GM23248 (cell line): ENCODE measurements around the gene TRRAP.

ENCODE experiments used
- EZH2 ChIP-seq: fragments of 200-600 bp; sonication (generic); IDR thresholded peaks from 2 replicates; pipeline ENCODE4 v1.6.1; 2018; ENCODE audit warnings: antibody characterized with exemption, mild to moderate bottlenecking; ENCODE audit not compliant: insufficient read depth, poor library complexity, severe bottlenecking
- EZH2phosphoT487 ChIP-seq: fragments of 200-600 bp; sonication (generic); IDR thresholded peaks from 2 replicates; pipeline ENCODE4 v1.6.1; 2018; ENCODE audit warnings: antibody characterized with exemption, moderate library complexity, mild to moderate bottlenecking, low read depth; ENCODE audit not compliant: insufficient read depth

DNA sequence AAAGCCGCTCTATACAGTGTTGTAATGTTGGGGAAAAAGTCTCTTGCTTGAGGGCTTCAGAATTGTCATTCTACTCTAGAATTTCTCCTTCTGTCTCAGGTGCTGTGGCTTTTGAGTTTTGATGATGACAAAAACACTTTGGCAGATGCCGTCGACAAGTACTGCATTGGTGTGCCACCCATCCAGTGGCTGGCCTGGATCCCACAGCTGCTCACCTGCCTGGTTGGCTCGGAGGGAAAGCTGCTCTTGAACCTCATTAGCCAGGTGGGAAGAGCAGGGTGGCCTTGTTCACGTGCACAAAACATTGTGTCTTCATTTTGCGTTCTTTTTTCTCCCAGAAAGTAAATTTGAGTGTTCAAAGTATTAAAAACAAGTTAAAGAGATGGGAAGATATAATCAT is 112.0 kb downstream of the TRRAP start:
- TF ChIP-seq EZH2 (no peak), EZH2phosphoT487 (no peak)
